Measurements from ENCODE around the gene OXER1. TPM values are rescaled to one million over a fixed set of nuclear protein-coding genes. Genes with fewer than 3 reads are reported as not detected.

OXER1 gene
- total and polyA plus RNA-seq, 2 of the 13 experiments (the other 11 are each of a cell fraction or from before 2014, with no cell fraction given): 8.0 to 9.0 TPM

- TF ChIP-seq CBX5 (CRISPR knock-in tag; IDR thresholded peaks at IDR 0.05; ENCODE audit: borderline replicate concordance): no peak
- TF ChIP-seq SRSF9 (IDR thresholded peaks at IDR 0.05; ENCODE audit: borderline replicate concordance, insufficient read depth, low read depth, low read length, poor library complexity, severe bottlenecking): no peak
- TF ChIP-seq NR2F1 (CRISPR knock-in tag; IDR thresholded peaks at IDR 0.05): 0 out of 4 replicates have a peak, but pooled peaks of 1 of the 2 experiments have one; percentile 56
- TF ChIP-seq ZNF292 (CRISPR knock-in tag; IDR thresholded peaks at IDR 0.05; ENCODE audit: borderline replicate concordance, low read depth): no peak
- TF ChIP-seq FUBP1 (CRISPR knock-in tag; IDR thresholded peaks at IDR 0.05; ENCODE audit: borderline replicate concordance): no peak
- TF ChIP-seq ZKSCAN8 (CRISPR knock-in tag; IDR thresholded peaks at IDR 0.05; ENCODE audit: borderline replicate concordance): no peak
- TF ChIP-seq BATF2 (CRISPR knock-in tag; IDR thresholded peaks at IDR 0.05): no peak
- TF ChIP-seq ZNF256 (CRISPR knock-in tag; conservative IDR thresholded peaks at IDR 0.05): no peak
- no peak for TF ChIP-seq ZNF746 (CRISPR knock-in tag; IDR thresholded peaks at IDR 0.05)
- TF ChIP-seq RAD21 (CRISPR knock-in tag; IDR thresholded peaks at IDR 0.05): no peak
- TF ChIP-seq ZFP37 (CRISPR knock-in tag; IDR thresholded peaks at IDR 0.05; ENCODE audit: borderline replicate concordance): no peak
- TF ChIP-seq GLI4 (CRISPR knock-in tag; IDR thresholded peaks at IDR 0.05; ENCODE audit: borderline replicate concordance): no peak
- no peak for TF ChIP-seq MED1 (CRISPR knock-in tag; IDR thresholded peaks at IDR 0.05)
- TF ChIP-seq SMC3 (IDR thresholded peaks at IDR 0.05; ENCODE audit: low read length): no peak
- TF ChIP-seq HDAC1 (CRISPR knock-in tag; IDR thresholded peaks at IDR 0.05): 0 out of 2 replicates have a peak, but pooled peaks have one; percentile 78
- no peak for TF ChIP-seq ZNF317 (CRISPR knock-in tag; IDR thresholded peaks at IDR 0.05)
- no peak for TF ChIP-seq SAP130 (CRISPR knock-in tag; IDR thresholded peaks at IDR 0.05; ENCODE audit: low read depth)
- TF ChIP-seq RBFOX2 (IDR thresholded peaks at IDR 0.05; ENCODE audit: low read depth, low read length): no peak
- peak; percentile 88 for TF ChIP-seq ZFP91 (CRISPR knock-in tag; IDR thresholded peaks at IDR 0.05; ENCODE audit: borderline replicate concordance)
- TF ChIP-seq ZNF160 (CRISPR knock-in tag; IDR thresholded peaks at IDR 0.05): no peak
- TF ChIP-seq CHD2 (IDR thresholded peaks at IDR 0.05; ENCODE audit: low read depth, low read length): no peak
- no peak for TF ChIP-seq ZNF224 (CRISPR knock-in tag; IDR thresholded peaks at IDR 0.05)
- TF ChIP-seq TEF (CRISPR knock-in tag; IDR thresholded peaks at IDR 0.05): no peak
- TF ChIP-seq KLF9 (CRISPR knock-in tag; IDR thresholded peaks at IDR 0.05; ENCODE audit: low read depth): no peak
- no peak for TF ChIP-seq YY1 (IDR thresholded peaks at IDR 0.05; ENCODE audit: insufficient read depth, insufficient replicate concordance, low read depth, low read length)
- no peak for TF ChIP-seq ZNF552 (CRISPR knock-in tag; IDR thresholded peaks at IDR 0.05; ENCODE audit: borderline replicate concordance)
- no peak; the same call in none of the 2 replicates for TF ChIP-seq SALL1 (CRISPR knock-in tag; IDR thresholded peaks at IDR 0.05)
Observed at GRCh38 chr2:42787788-42788477, 24.0 kb upstream of the OXER1 start (continued).
